Breast epithelium (tissue), 3 donors: ENCODE results near the gene NFASC.

Experiments used
- POLR2A ChIP-seq: fragments of 450-650 bp; IDR thresholded peaks from one replicate; pipeline ENCODE4 v1.6.1; 2016; ENCODE audit warnings: antibody characterized with exemption, mild to moderate bottlenecking, moderate library complexity
- TF ChIP-seq, protein P1 (sequence below), 3 donors: fragments of 450-650 bp; IDR thresholded peaks; one replicate each; pipeline ENCODE4 v1.5.1; 2016 to 2017; ENCODE audit warnings: antibody characterized with exemption in 3 of 3, mild to moderate bottlenecking in 3 of 3, moderate library complexity in 3 of 3

DNA sequence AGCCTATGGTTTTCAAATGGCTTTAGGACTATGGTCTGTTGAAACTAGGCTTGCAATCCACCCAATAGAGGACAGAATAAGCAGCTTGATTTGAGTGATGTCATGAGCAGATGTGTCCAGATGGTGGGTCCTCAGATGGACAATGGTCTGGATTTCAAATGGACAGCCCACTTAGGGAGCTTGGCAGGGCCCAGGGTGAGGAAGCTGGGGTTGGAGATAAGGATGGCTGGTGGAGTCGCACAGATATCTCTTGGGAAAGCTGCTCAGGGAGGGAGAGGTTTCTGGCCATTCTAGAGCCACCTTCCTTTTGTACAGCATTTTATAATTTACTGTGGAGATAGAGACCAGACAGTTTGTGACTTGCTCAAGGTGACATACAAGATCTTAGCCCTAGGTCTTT, 55.0 kb downstream of the NFASC start:
- TF ChIP-seq POLR2A: no peak
- TF ChIP-seq, protein P1, sequence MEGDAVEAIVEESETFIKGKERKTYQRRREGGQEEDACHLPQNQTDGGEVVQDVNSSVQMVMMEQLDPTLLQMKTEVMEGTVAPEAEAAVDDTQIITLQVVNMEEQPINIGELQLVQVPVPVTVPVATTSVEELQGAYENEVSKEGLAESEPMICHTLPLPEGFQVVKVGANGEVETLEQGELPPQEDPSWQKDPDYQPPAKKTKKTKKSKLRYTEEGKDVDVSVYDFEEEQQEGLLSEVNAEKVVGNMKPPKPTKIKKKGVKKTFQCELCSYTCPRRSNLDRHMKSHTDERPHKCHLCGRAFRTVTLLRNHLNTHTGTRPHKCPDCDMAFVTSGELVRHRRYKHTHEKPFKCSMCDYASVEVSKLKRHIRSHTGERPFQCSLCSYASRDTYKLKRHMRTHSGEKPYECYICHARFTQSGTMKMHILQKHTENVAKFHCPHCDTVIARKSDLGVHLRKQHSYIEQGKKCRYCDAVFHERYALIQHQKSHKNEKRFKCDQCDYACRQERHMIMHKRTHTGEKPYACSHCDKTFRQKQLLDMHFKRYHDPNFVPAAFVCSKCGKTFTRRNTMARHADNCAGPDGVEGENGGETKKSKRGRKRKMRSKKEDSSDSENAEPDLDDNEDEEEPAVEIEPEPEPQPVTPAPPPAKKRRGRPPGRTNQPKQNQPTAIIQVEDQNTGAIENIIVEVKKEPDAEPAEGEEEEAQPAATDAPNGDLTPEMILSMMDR (IDR thresholded peaks at IDR 0.05): no peak
